CD4-positive, alpha-beta T cell treated with Interferon alpha-2 for 1 hour (primary cell): Measurements from ENCODE around the gene SLC12A7.
A peak's percentile ranks its signal among the peaks of the same experiment; 100 is the strongest.
"Not testable (repeated sequence)": the region's sequence is repeated elsewhere in the genome, so short reads cannot be mapped to it uniquely, and the experiment has no call there.

Experiments
- DNase-seq, 2 donors: peaks; one replicate each; pipeline ENCODE4 v3.0.0-alpha.2; 2020 to 2022

Gene SLC12A7

GRCh38 chr5:1140171-1140817 is 28.4 kb upstream of the SLC12A7 start:
- DNase-seq = peak; percentile 71 to 77

GRCh38 chr5:1139331-1140170 is 27.7 kb upstream of the SLC12A7 start:
- no peak for DNase-seq

GRCh38 chr5:1138445-1139245 is 26.8 kb upstream of the SLC12A7 start:
- no peak for DNase-seq

GRCh38 chr5:1137567-1138444 is 25.9 kb upstream of the SLC12A7 start:
- DNase-seq = peak; percentile 10 to 42

GRCh38 chr5:1136814-1137213 is 25.0 kb upstream of the SLC12A7 start:
- DNase-seq = no peak

- no peak for DNase-seq
Observed at GRCh38 chr5:1135696-1136525, 24.0 kb upstream of the SLC12A7 start.

- DNase-seq = peak; percentile 14 to 55
Observed at GRCh38 chr5:1134478-1134877, 22.6 kb upstream of the SLC12A7 start.

- no peak for DNase-seq
Observed at GRCh38 chr5:1133510-1134201, 21.8 kb upstream of the SLC12A7 start.

GRCh38 chr5:1133108-1133507 is 21.2 kb upstream of the SLC12A7 start:
- no peak for DNase-seq

GRCh38 chr5:1132570-1132969 is 20.7 kb upstream of the SLC12A7 start:
- no peak for DNase-seq

- DNase-seq = no peak
Observed at GRCh38 chr5:1131726-1132125, 19.9 kb upstream of the SLC12A7 start.

GRCh38 chr5:1131191-1131621 is 19.3 kb upstream of the SLC12A7 start:
- DNase-seq = no peak

GRCh38 chr5:1130218-1130946 is 18.5 kb upstream of the SLC12A7 start:
- DNase-seq = no peak

- no peak for DNase-seq
Observed at GRCh38 chr5:1129711-1130055, 17.8 kb upstream of the SLC12A7 start.

- no peak for DNase-seq
Observed at GRCh38 chr5:1128977-1129710, 17.3 kb upstream of the SLC12A7 start.

GRCh38 chr5:1127959-1128785 is 16.3 kb upstream of the SLC12A7 start:
- DNase-seq = no peak

- not testable (repeated sequence) for DNase-seq
Observed at GRCh38 chr5:1125695-1126094, 13.8 kb upstream of the SLC12A7 start.

- no peak for DNase-seq
Observed at GRCh38 chr5:1125030-1125357, 13.1 kb upstream of the SLC12A7 start.
